GM21825 (cell line): ENCODE results near the gene ZMIZ1.
A peak's percentile ranks its signal among the peaks of the same experiment; 100 is the strongest.

Source experiments
- ATAC-seq: cut with Tn5 transposase; IDR thresholded peaks from one replicate; pipeline ENCODE4 v1.9.1; 2021; ENCODE audit warnings: mild to moderate bottlenecking, moderate library complexity; ENCODE audit not compliant: unreplicated experiment

ZMIZ1 gene

DNA sequence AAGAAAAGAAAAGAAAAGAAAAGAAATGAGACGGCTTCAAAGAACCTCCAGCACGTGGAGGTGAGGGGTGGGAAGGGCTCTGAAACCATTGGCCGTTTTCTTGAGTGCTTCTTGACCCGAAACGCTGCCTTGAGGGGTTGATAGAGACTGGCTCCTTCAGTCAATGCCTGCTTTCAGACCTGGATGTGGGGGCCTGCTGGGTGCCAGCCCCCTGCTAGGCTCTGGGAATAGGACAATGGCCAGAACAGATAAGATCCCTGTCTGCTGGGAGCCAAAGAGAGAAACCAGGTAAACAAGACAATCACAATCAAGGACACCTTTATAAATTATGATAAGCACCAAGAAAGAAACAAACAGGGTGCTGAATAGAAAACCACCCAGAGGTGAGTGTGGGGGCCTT is 27.7 kb downstream of the ZMIZ1 start:
- no peak for ATAC-seq

DNA sequence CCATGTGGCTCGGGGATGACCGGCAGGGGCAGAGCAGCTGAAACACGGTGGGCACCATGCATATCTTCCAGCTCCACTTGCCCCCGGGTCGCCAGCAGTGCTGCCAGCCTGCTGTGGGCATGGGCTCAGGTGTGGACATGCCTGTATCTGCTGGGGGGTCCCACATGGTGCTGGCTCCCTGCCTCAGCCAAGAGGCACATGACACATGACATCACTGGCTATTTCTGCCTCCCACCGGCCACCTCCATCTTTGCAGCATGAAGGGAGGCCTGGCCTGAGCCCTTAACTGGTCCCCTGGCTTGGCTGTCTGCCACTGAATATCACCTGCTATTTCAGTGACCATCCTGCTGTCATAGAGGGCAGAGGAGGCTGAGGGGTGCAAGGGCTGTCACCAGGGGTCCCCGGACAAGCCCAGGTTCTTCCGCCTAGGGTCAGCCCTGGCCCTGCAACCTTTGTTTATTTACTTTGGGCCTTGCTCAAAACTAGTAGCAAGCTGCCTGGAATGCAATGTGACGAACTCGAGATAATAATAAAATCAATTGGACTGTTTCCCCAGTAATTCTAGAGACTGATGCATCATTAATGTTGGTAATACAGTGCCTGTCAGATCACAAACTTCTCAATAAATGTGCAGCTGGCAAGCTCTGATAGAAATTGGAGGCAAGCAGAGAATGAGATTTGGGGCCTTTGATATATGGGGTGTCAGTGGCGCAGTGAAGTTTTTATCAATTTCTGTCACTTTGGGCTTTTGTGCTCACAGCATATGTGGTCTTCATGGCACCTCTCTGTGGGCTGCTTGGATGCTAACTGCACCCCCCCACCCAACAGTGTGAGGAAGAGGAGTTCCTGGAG is 28.5 kb downstream of the ZMIZ1 start:
- no peak for ATAC-seq

DNA sequence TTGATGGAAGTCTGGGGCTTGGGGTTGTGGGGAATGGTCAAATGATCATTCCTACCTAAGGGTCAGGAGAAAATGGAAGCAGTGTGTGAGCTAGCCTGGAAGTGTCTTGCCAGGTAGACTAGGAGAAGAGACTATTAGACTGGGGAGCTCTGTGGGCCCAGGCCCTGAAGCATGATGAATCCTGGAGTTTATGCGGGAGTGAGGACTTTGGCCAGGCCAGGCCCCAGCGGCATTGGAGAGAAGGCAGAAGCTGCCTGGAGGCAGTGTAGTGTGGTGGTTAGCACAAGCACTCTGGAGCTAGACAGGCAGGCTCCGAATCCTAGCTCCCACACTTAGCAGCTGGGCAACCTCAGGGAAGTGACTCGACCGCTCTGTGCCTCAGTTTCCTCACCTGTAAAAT is 29.3 kb downstream of the ZMIZ1 start:
- ATAC-seq: no peak

DNA sequence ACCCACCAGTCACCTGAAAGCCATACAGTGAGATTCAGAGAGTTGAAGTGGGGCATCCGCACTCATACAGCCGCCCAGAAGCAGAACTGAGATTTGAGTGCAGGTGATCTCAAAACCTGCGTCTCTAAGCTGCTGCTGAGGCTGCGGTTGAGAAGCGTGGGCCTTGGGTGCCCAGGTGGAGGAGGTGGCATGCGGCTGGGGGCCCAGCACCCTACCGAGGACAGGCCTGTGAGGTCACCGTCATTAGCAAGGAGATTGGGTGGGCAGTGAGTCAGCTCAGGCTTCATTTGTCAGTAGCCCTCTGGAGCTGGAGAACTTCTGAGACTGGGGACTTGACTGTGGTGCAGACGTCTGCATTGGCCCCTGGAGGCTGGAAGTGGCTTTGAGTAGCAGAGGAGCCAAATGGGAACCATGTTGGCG is 29.8 kb downstream of the ZMIZ1 start:
- ATAC-seq: peak; percentile 83

DNA sequence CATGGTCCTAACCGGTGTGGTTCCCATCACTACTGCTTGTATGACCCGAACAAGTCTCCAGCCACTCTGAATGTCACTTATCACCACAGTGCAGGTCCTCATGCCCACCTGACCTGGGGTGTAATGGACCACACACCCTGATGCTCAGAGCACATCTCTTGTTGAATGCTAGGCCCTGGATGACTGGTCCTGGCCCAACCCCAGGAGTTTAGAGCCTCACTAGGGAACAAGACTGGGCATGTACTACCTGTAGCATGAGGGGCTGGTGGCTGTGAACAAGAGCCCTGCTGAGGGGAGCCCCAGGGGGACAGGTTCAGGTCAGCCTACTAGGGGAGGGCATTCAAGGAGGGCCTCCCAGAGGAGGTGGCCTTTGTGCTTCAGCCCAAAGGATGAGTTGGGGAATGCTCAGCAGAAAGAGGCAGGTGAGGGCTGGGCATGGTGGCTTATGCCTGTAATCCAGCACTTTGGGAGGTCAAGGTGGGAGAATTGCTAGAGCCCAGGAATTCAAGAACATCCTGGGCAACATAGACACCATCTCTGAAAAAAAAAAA is 31.2 kb downstream of the ZMIZ1 start:
- ATAC-seq: no peak

DNA sequence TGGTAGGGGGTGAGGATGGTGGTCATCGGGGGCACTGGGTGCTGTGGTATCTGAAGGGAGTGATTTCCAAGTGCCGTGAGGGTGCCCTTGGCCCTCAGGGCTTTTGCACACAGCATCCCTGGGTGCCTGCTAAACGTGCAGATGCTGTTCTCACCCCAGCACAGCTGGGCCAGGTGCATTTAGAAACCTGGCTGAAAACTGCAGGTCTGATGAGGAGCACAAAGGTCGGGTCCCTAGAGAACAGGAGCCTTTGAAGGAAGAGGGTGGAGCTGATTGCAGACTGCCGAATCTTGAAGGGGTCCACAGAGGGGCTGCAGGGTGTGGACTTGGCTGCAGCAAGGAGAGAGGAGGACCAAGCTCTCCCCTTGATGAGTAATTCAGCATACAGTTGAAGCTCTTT is 32.0 kb downstream of the ZMIZ1 start:
- no peak for ATAC-seq

DNA sequence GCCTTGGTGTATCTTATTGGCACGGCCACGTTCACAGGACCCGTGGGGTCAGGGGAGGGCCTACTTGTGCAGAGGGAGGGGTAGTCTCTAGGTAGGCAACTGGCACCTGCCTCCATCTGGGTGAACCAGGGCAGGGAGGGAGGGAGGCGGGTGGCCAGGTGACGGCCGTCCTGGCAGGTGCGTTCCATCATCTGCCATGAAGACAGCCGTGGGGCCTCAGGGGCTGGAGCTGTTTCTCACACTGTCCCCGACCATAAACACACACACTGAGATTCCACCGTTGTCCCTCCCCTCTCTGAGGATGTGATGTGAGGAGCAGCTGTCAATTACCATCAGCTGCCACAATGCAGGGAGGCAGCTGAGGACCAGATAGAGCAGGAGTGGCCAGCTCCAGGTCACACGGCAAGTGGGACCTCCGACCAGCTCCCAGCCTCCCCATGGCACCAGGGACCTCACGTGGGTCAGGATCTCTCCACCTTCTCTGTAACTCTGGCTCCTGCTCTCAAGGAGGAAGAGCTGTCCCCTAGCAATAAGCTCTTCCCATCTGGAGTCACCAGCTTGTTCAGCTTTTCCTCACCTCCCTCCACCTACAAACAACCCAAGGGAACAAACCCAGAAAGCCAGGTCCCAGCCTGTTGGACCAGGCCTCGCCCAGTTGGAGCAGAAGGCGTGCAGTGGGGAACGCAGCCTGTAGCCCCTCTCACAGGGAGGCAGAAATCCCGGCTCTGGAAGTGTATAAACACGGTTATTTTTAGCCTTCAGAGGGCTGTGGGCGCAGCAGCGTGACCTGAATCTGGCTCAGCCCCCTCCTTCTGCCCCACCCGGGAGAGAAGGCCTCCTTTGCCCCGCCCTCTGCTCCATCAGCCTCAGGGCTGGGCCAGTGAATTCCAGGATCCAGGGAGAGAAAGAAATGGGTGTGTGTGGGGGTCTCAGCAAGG is 33.1 kb downstream of the ZMIZ1 start:
- ATAC-seq: no peak

DNA sequence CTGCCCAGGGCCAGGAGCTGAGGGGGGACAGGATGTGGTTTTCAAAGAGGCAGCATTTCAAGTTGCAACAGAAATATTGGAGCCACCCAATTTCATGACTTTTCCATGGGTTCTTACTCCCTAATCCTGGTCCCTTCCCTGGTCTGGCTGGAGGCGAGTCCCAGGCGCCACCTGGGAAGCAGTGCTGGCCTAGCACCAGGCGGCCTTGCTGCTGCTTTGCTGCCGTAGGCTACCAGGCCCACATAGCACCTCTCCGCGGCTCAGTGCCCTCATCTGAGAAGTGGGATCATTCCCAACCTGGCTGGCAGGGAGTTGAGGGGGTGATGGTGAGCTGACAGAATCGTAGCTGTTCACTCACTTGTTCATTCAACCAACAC is 33.7 kb downstream of the ZMIZ1 start:
- no peak for ATAC-seq

DNA sequence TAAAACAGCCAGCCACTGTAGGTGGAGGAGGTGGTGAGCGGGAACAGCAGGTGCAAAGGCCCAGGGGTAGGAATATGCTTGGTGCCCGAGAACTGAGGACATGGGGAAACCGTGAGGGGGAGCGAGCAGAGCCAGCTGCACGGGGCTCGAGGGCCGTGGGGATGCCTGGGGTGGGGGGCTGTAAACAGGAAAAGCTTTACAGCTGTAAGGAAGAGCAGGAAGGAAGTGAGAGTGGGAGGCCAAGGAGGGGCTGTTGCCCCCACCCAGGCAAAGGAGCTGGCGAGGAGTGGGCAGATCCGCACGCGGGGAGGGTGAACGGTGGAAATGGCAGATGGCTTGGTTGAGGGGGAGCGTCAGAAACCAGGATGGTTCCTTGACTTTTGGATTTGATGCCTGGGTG is 34.4 kb downstream of the ZMIZ1 start:
- no peak for ATAC-seq

DNA sequence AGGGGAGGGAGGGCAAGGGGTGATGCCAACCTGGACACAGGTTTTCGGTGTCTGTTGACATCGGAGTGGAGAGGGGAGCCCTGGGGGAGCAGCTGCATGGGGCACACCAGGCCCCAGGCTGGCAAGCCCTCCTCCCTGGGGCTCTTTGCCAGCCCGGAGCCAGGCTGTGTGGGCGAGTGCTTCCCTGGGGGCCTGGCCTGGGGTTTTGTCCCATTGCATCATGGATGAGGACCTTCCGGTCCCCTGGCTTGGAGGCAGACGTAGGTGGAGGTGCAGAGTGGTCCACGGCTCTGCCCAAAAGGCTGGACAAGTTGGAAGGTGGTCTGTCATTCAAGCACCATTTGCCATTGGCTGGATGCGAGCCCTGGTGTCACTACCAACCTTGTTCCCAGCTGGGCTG is 34.8 kb downstream of the ZMIZ1 start:
- no peak for ATAC-seq

DNA sequence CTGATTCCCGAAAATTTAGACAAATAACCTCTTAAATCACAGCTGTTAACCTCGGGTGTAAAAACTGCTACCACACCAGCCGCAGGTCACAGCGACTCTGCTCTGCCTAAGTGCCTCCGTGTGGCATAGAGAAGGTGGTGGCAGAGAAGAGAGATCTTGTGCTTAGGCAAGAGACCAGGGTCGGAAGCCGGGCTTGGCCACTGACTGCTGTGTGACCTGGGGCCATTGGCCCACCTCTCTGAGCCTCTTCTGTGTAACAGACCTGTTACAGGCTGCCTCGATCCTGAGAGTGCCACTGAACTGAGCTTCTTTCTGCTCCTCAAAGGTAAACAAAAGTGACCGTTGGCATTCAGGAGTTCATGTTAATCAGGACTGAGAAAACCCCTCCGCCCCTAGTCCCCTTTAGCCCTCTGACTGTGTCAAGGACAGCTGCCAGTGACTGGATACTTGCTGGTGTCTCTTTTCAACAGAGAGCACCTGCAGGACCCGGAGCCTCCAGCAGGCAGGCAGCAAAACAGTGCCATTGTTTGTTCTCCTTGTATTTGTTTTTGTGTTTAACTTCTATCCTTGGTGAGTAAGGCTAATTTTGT is 36.5 kb downstream of the ZMIZ1 start:
- ATAC-seq: no peak

DNA sequence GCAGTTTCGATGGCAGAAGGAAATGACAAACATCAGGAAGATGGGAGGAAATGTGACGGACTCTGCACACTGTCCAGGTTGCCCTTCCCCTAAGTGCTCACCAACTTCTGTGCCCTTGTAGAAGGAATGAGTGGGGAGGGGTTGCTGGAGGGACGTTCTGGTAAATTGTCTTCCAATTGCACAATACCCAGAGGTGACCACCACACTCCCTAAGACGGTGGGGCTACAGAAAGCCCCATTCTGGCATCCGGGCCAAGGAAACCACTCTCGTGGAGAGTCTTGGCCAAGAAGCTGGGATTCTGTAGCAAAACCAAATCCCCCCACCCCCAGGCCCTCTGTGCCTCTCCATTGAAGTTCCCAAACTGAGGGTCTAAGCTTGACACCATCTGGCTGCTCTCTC is 37.1 kb downstream of the ZMIZ1 start:
- no peak for ATAC-seq

DNA sequence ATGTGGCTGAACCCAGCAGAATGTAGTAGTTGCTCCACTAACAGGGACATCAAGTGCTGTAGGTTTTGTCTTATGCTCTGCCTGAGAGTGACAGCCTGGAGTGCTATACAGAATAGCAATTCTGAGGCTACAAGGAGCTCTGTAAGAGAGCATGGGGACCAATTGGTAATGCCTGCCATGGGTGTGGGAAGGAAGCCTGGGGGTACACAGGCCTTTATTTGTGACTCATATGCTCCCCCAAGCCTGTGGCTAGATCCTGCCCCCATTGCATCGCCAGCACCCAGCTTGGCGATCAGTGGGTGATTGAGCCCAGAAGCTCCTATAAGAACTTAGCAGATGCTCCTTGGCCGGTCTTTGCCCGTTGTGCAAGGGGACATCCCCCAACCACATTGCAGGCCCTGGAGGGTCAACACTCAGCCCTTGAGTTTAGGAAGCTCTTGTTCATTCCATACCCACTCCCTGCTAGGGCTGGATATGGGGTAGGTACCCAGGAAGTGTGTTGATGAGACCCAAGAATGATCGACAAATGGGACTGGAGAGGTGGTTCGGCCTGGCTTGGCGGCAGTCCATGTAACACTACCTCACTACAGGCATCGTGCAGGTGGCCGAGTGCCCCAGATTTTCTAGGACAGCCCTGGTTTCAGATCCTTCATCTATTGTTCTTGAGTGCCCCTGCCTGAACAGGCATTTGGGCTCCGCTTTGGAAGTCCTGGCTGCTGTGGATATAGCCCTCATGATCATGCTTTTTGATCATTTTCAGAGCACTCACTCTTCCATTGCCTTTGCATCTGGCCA is 37.7 kb downstream of the ZMIZ1 start:
- no peak for ATAC-seq

DNA sequence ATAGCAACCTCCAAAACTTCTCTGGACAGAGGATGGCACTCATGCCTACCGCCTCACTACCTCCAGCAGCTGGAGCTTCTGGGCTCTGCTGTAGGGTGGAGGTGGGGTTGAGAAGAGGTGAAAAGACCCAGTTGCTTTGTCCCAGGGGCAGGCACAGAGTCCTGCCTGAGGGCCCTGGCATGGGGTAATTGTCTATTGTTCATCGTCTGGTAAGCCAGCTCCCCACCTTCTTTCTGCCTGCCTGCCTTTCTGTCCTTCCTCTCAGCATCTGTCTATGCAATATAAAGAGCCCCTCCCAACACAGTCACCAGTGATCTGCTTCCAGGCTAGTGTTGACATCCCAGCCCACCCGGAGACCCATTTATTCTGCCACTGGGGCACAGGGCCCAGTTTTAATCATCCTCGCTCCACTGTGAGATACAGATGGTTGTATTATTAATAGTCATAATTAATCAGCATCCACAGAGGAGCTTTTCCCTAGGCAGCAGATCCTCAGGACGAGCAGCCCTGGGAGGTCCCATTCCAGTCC is 39.0 kb downstream of the ZMIZ1 start:
- no peak for ATAC-seq

DNA sequence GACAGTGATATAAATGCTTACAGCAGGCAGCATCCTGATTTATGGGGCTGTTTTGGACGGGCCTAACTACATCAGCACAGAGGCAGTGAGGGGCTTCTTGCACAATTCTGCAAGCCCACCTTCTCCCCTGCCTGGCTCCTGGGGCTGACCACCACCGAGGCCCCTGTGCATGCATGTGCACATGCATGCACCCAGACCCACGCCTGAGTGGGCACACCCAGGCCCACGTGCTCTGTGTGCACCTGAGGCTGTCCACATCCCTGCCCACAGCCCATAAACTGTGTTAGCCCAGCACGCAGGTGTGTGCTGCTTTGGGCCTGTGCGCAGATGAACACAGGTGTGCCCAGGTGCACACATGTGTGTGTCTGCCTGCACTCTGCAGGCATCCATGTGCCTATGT is 40.0 kb downstream of the ZMIZ1 start:
- ATAC-seq: no peak

DNA sequence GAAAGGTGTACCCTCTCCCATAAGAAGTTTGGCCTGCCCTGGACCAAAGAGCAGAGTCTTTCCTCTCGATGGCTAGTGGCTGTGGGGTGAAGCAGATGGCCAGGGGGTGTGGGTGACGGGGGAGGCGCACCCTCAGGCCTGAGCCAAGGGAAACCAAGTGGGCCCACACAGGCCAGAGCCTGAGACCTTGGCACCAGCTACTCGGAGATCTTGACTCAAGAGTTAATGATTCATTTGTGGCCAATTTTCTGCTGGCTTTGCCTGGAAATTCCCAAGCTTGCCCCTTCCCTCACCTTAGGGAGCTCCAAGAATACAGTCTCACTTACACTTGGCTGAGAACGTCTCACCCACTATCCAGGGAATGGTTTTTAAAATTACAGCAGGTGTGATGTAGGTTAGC is 42.7 kb downstream of the ZMIZ1 start:
- ATAC-seq: no peak

DNA sequence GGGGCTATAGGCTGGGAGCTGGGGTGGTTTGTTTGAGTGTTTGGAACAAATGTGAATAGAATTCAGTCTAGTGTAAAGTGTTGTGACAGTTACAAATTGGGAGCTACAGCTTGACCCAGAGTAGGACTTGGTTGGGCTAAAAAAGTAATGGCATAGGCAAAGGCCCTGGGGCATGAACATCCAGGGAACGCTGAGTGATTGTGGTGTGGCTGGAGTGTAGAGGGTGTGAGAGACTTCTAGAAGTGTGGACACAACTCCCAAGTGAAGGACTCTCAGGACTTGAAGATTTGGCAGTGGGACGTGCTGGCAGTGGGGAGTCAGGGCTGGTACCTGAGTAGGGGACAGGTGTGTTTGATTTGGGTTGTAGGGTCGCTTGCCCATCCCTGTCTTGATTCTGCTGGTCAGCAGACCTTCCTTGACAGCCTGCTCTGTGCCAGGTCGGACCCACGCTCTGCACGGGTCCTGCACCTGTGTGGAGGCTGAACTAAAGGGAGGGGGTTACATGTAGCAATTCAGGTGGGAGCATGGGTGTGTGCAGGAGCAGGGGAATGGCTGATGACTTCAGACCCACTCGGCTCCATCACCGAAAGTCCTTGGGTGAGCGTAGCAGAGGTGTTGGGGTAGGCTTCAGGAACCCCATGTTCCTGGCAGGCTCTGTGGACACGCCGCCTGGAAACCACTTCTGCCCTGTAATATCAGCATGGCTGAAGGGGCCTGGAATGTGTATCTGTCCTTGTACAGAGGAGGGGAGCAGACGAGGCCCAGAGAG is 43.3 kb downstream of the ZMIZ1 start:
- ATAC-seq: no peak

DNA sequence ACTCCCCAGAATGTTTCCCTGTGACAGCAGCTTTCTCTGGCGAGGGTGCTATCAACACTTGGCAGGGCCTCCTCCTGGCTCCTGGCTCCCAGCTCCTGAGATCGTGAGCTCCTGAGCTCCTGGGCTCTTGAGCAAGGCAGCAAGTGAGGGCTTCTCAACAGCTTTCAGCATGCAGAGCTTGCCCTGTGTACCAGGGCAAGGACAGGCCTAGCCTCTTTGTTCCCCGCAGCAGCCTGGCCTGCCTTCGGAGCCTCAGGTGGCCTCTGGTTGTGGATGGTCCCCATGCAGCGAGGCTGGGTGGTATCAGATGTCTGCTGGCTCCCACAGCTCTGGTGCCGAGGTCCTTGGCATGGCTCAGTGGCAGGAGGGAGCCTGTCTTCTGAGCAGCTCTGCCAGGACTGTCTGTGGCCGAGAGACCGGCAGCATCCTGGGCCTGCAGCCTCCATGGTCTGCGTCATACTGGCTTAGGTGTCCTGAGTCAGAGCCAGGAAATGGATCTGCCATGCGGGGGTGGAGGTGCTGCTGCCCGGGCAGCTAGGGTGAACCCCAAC is 44.2 kb downstream of the ZMIZ1 start:
- ATAC-seq: no peak

DNA sequence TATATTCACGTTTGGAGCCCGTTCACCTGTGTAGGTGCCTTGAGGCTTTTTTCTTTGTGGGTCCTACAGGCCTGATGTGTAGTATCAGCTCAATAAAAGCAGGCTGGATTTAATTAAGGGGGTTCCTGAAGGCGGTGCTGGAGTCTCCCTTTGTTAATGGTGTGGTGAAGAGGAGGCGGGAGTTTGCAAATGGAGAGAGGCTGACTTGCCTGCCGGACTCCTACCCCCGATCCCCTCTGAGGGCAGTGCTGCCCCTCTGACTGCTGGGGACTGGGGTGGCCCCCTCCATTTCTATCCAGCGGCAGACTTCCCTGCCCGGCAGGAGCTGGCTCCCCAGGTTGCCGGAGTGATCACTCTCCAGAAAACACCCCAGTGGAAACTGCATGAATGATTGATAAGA is 45.1 kb downstream of the ZMIZ1 start:
- no peak for ATAC-seq
